K562 (cell line): ENCODE results near the gene PURA. TPM values are rescaled to one million over a fixed set of nuclear protein-coding genes. Genes with fewer than 3 reads are reported as not detected.

Experiments
- ATF3 ChIP-seq, 2 experiments: fragments of 450-650 bp in 1 of 2; sonication (generic) in 1 of 2; formaldehyde crosslinking in 1 of 2; IDR thresholded peaks in 1 of 2; conservative IDR thresholded peaks in 1 of 2; 2 replicates each; pipeline versions ENCODE4 v1.6.1 to v1.8.1; 2016 to 2023; ENCODE audit warnings: mild to moderate bottlenecking in 2 of 2, moderate library complexity in 2 of 2, inconsistent platforms in 1 of 2, missing genetic modification reagents in 1 of 2
- BHLHE40 ChIP-seq: IDR thresholded peaks from 2 replicates; pipeline ENCODE4 v1.6.1; 2011; ENCODE audit warnings: low read length, improper control_type of control experiment
- CTCF ChIP-seq, 3 experiments: IDR thresholded peaks in 2 of 3; conservative IDR thresholded peaks in 1 of 3; 2 replicates each; pipeline ENCODE4 v1.5.1; 2011 to 2012; ENCODE audit warnings: low read length in 3 of 3, mild to moderate bottlenecking in 3 of 3, control low read depth in 2 of 3, improper control_type of control experiment in 1 of 3, inconsistent platforms in 1 of 3, low read depth in 1 of 3, mixed read lengths in 1 of 3, moderate library complexity in 1 of 3; ENCODE audit not compliant: insufficient read depth in 2 of 3
- DIDO1 ChIP-seq: fragments of 450-650 bp; IDR thresholded peaks from 2 replicates; pipeline ENCODE4 v1.6.1; 2016; ENCODE audit warnings: low read depth, missing biosample characterization, missing genetic modification characterization
- HMGN3 ChIP-seq: IDR thresholded peaks from 2 replicates; pipeline ENCODE4 v1.6.1; 2011; ENCODE audit warnings: borderline replicate concordance, low read depth, mild to moderate bottlenecking, mixed read lengths, low read length; ENCODE audit not compliant: insufficient read length; ENCODE audit errors: extremely low read depth
- MCM2 ChIP-seq: fragments of 450-650 bp; IDR thresholded peaks from 2 replicates; pipeline ENCODE4 v1.6.1; 2017; ENCODE audit warnings: low read depth, mild to moderate bottlenecking
- SUPT5H ChIP-seq: fragments of 450-650 bp; IDR thresholded peaks from 2 replicates; pipeline ENCODE4 v1.6.1; 2016
- ZKSCAN3 ChIP-seq: fragments of 250-450 bp; sonication (Bioruptor Pico); IDR thresholded peaks from 2 replicates; pipeline ENCODE4 v1.4.0; 2020
- polyA plus RNA-seq, 8 experiments: library from polyadenylated mRNA; depleted of rRNA in 4 of 8; stranded (reverse) in 5 of 8; unstranded in 3 of 8; fragments of >200 nt; fragmentation: Nextera tagmentation in 2 of 8; fragmentation: Illumina TruSeq in 1 of 8; extraction: Ambion mirVana in 2 of 8; extraction: Trizol in 1 of 8; gene quantifications; 2 replicates each; pipeline versions ENCODE4 v1.2.1 to v1.2.3, GENCODE V29; 2011 to 2014; ENCODE audit warnings: inconsistent platforms in 1 of 8, missing spikeins in 1 of 8
- total RNA-seq, 7 experiments: library from RNA; depleted of rRNA in 6 of 7; stranded (reverse); fragments of >200 nt in 6 of 7; fragmentation: Illumina TruSeq in 2 of 7; extraction: Trizol in 2 of 7; gene quantifications; 2 replicates each; pipeline versions ENCODE4 v1.2.1 to v1.2.3, GENCODE V29; 2011 to 2021; ENCODE audit warnings: low replicate concordance in 1 of 7
- TF ChIP-seq, protein P1 (sequence below): fragments of 450-650 bp; IDR thresholded peaks from 2 replicates; pipeline ENCODE4 v1.6.1; 2016

The PURA gene
- total and polyA plus RNA-seq, 9 of the 15 experiments (the other 6 are each of a cell fraction or from before 2014, with no cell fraction given), result 3.2 to 11.1 (median 5.4) TPM

GRCh38 chr5:140073296-140073695 lies 40.6 kb upstream of the PURA start (continued):
- TF ChIP-seq ATF3 (IDR thresholded peaks at IDR 0.05), result no peak
- TF ChIP-seq ATF3 (CRISPR knock-in tag; conservative IDR thresholded peaks at IDR 0.05), result no peak
- TF ChIP-seq HMGN3, result no peak
- no peak for TF ChIP-seq MCM2
- no peak for TF ChIP-seq BHLHE40
- TF ChIP-seq, protein P1, sequence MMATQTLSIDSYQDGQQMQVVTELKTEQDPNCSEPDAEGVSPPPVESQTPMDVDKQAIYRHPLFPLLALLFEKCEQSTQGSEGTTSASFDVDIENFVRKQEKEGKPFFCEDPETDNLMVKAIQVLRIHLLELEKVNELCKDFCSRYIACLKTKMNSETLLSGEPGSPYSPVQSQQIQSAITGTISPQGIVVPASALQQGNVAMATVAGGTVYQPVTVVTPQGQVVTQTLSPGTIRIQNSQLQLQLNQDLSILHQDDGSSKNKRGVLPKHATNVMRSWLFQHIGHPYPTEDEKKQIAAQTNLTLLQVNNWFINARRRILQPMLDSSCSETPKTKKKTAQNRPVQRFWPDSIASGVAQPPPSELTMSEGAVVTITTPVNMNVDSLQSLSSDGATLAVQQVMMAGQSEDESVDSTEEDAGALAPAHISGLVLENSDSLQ, result no peak
- no peak for TF ChIP-seq DIDO1 (tag)
- no peak for TF ChIP-seq ZKSCAN3
- TF ChIP-seq CTCF (IDR thresholded peaks at IDR 0.05 in 2 of 3, conservative IDR thresholded peaks at IDR 0.05 in 1 of 3; ENCODE audit: insufficient read depth in 2 of 3, low read depth in 1 of 3, low read length in 3 of 3), result peak in 2 of 3 experiments; percentile 43 to 71; a peak in 3 of 6 replicates
- TF ChIP-seq SUPT5H, result no peak
